ENCODE results near the gene NUP88. TPM values are rescaled to one million over a fixed set of nuclear protein-coding genes. Genes with fewer than 3 reads are reported as not detected.

The NUP88 gene
- total RNA-seq, 1 donor from 2014 or later: 43.3 TPM

- Mint-ChIP-seq H3K4me3 (ENCODE audit: unreplicated experiment) (no peak overlapping the region), H3K4me1 (ENCODE audit: low read depth, unreplicated experiment) (peaks cover 6% of the 10 kb centered on the region), H3K9me3 (ENCODE audit: unreplicated experiment) (no peaks in the 10 kb centered on the region), H3K36me3 (ENCODE audit: low read depth, unreplicated experiment) (peaks cover 16% of the 10 kb centered on the region), H3K27me3 (ENCODE audit: low read depth, unreplicated experiment) (no peaks in the 10 kb centered on the region), H3K27ac (ENCODE audit: unreplicated experiment) (no peak overlapping the region)
- H3K9me3 ChIP-seq (ENCODE audit: insufficient read depth, low read depth, low read length): no peaks in the 10 kb centered on the region
- no peak for TF ChIP-seq EZH2 (IDR thresholded peaks at IDR 0.05; ENCODE audit: insufficient read depth, low read length)
- no peak for TF ChIP-seq CTCF (IDR thresholded peaks at IDR 0.05; ENCODE audit: insufficient read depth, low read depth, low read length)
- H3K36me3 ChIP-seq (ENCODE audit: insufficient read depth, low read length): peaks cover 62% of the 10 kb centered on the region
- DNase-seq (ENCODE audit: low read depth) (no peak), FAIRE-seq (no peak)
- peaks cover 16% of the 10 kb centered on the region for H3K4me1 ChIP-seq (ENCODE audit: insufficient read depth, low read length)
- H3K9ac ChIP-seq (ENCODE audit: low read length): no peak overlapping the region
- H3K4me3 ChIP-seq (ENCODE audit: insufficient read depth, low read depth, low read length): no peak overlapping the region
- no peaks in the 10 kb centered on the region for H3K27me3 ChIP-seq (ENCODE audit: insufficient read depth, low read length)
- H2AFZ ChIP-seq (ENCODE audit: low read depth, low read length): no peak overlapping the region
- H3K4me2 ChIP-seq (ENCODE audit: low read length): no peak overlapping the region
- H3K79me2 ChIP-seq (ENCODE audit: insufficient read depth, low read length): peaks cover 33% of the 10 kb centered on the region
- H4K20me1 ChIP-seq (ENCODE audit: insufficient read depth, low read length): peaks cover 28% of the 10 kb centered on the region
- no peak overlapping the region for H3K27ac ChIP-seq (ENCODE audit: low read depth, low read length)
Measured at GRCh38 chr17:5410594-5411272, 8.7 kb downstream of the NUP88 start.

- TF ChIP-seq EZH2 (IDR thresholded peaks at IDR 0.05; ENCODE audit: insufficient read depth, low read length) (no peak), CTCF (IDR thresholded peaks at IDR 0.05; ENCODE audit: insufficient read depth, low read depth, low read length) (no peak)
Measured at GRCh38 chr17:5408186-5408585, 11.3 kb downstream of the NUP88 start.

GRCh38 chr17:5405400-5405799 is 14.1 kb downstream of the NUP88 start:
- peaks cover 10% of the 10 kb centered on the region for H4K20me1 ChIP-seq (ENCODE audit: insufficient read depth, low read length)
- H3K4me2 ChIP-seq (ENCODE audit: low read length): no peak overlapping the region
- H3K27me3 ChIP-seq (ENCODE audit: insufficient read depth, low read length): no peaks in the 10 kb centered on the region
- H3K4me1 ChIP-seq (ENCODE audit: insufficient read depth, low read length): no peaks in the 10 kb centered on the region
- no peak overlapping the region for H3K4me3 ChIP-seq (ENCODE audit: insufficient read depth, low read depth, low read length)
- H3K36me3 ChIP-seq (ENCODE audit: insufficient read depth, low read length): peaks cover 77% of the 10 kb centered on the region
- no peak overlapping the region for H3K9ac ChIP-seq (ENCODE audit: low read length)
- no peak overlapping the region for H3K27ac Mint-ChIP-seq (ENCODE audit: unreplicated experiment)
- H3K27me3 Mint-ChIP-seq (ENCODE audit: low read depth, unreplicated experiment): no peaks in the 10 kb centered on the region
- no peaks in the 10 kb centered on the region for H3K4me1 Mint-ChIP-seq (ENCODE audit: low read depth, unreplicated experiment)
- peaks cover 4% of the 10 kb centered on the region for H3K79me2 ChIP-seq (ENCODE audit: insufficient read depth, low read length)
- no peak overlapping the region for H2AFZ ChIP-seq (ENCODE audit: low read depth, low read length)
- no peaks in the 10 kb centered on the region for H3K9me3 ChIP-seq (ENCODE audit: insufficient read depth, low read depth, low read length)
- H3K27ac ChIP-seq (ENCODE audit: low read depth, low read length): no peak overlapping the region
- H3K9me3 Mint-ChIP-seq (ENCODE audit: unreplicated experiment): no peaks in the 10 kb centered on the region
- FAIRE-seq (no peak), DNase-seq (ENCODE audit: low read depth) (no peak)
- TF ChIP-seq EZH2 (IDR thresholded peaks at IDR 0.05; ENCODE audit: insufficient read depth, low read length): no peak
- no peak for TF ChIP-seq CTCF (IDR thresholded peaks at IDR 0.05; ENCODE audit: insufficient read depth, low read depth, low read length)
- H3K4me3 Mint-ChIP-seq (ENCODE audit: unreplicated experiment): no peak overlapping the region
- peaks cover 8% of the 10 kb centered on the region for H3K36me3 Mint-ChIP-seq (ENCODE audit: low read depth, unreplicated experiment)

More at GRCh38 chr17:5408186-5408585, 11.3 kb downstream of the NUP88 start:
- H3K4me1 Mint-ChIP-seq (ENCODE audit: low read depth, unreplicated experiment): peaks cover 2% of the 10 kb centered on the region
- Histone ChIP-seq H3K9me3 (ENCODE audit: insufficient read depth, low read depth, low read length) (no peaks in the 10 kb centered on the region), H3K36me3 (ENCODE audit: insufficient read depth, low read length) (peaks cover 81% of the 10 kb centered on the region), H3K27ac (ENCODE audit: low read depth, low read length) (no peak overlapping the region), H3K4me3 (ENCODE audit: insufficient read depth, low read depth, low read length) (no peak overlapping the region), H3K4me2 (ENCODE audit: low read length) (no peak overlapping the region), H4K20me1 (ENCODE audit: insufficient read depth, low read length) (peaks cover 21% of the 10 kb centered on the region), H3K4me1 (ENCODE audit: insufficient read depth, low read length) (peaks cover 5% of the 10 kb centered on the region), H3K79me2 (ENCODE audit: insufficient read depth, low read length) (peaks cover 24% of the 10 kb centered on the region), H3K9ac (ENCODE audit: low read length) (no peak overlapping the region), H2AFZ (ENCODE audit: low read depth, low read length) (no peak overlapping the region), H3K27me3 (ENCODE audit: insufficient read depth, low read length) (no peaks in the 10 kb centered on the region)
- no peak overlapping the region for H3K4me3 Mint-ChIP-seq (ENCODE audit: unreplicated experiment)
- H3K9me3 Mint-ChIP-seq (ENCODE audit: unreplicated experiment): no peaks in the 10 kb centered on the region
- FAIRE-seq: no peak
- no peak for DNase-seq (ENCODE audit: low read depth)
- peaks cover 16% of the 10 kb centered on the region for H3K36me3 Mint-ChIP-seq (ENCODE audit: low read depth, unreplicated experiment)
- H3K27ac Mint-ChIP-seq (ENCODE audit: unreplicated experiment): no peak overlapping the region
- no peaks in the 10 kb centered on the region for H3K27me3 Mint-ChIP-seq (ENCODE audit: low read depth, unreplicated experiment)

All from astrocyte (in vitro differentiated cells and primary cell).